HS-27A (cell line): ENCODE measurements around the gene CYB5R3.
"Not testable (repeated sequence)": the region's sequence is repeated elsewhere in the genome, so short reads cannot be mapped to it uniquely, and the experiment has no call there.

Experiments
- DNase-seq: peaks from one replicate; pipeline ENCODE4 v3.0.0-alpha.2; 2012; ENCODE audit warnings: low read depth, missing footprints

The CYB5R3 gene

DNA sequence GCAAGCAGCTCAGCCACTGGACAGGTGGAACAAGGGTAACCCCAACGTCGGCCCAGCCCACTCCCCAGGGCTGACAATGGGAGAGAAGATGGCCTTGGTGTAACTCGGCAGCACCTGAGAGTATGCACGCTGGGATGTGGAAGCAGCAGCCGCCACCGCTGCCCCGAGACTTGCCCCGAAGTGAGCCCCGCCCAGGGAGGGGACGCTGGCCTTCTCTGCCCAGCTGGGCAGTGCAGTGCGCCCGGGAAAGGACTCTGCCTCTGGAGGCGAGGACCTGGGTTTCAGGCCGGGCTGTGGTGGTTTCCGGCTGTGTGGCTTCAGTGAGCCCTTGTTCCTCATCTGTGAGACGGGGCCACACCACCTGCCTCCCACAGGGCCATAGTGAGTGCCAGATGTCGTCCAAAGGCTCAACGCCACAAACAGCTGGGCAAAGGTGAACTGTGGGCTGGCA lies 25.9 kb downstream of the CYB5R3 start:
- no peak for DNase-seq

DNA sequence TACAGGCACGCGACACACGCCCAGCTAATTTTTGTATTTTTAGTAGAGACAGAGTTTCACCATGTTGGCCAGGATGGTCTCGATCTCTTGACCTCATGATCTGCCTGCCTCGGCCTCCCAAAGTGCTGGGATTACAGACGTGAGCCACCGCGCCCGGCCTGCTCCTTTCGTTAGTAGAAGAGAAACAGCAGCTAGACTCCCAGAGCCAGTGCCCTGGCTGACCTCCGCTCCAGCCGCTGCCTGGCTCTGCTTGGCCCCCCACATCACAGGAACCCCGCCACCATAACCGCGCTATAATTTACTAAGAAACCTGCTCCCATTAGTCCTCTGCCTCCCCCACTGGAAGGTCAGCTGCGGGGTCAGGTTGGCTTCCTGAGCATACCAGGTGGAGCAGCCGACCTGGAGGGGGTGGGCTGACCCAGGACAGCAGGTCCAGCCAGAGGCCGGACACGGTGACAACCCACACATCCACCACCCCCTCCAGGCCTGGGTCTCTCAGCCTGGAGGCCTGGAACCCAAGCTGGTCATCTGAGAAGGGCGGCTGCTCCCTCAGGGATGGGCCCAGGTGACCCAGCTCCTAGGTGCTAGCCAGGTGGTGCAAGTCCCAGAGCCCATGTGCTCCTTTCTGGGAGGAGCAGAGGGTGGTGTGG lies 27.0 kb downstream of the CYB5R3 start:
- DNase-seq = no peak

DNA sequence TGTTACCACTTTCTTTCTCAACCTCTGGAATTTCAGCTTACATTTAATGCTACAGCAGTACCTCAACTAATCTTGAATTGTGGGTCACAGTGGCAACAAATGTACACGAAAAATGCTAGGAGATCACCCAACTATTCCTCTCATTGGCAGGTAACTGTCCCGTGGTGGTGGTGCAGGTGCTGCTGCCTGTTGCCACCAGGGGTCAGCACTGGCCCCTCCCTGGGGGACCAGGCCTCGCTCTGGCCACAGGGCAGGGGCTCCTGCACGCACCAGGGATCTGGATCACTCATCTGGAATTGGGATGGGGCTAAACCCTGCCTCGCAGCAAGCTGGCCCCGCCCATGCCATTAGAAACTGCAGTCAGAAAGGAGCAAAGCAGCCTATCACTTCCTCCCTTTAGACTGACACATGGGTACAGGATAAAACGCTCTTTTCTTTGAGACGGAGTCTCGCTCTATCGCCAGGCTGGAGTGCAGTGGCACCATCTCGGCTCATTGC lies 27.6 kb downstream of the CYB5R3 start:
- DNase-seq = peak; percentile 26

DNA sequence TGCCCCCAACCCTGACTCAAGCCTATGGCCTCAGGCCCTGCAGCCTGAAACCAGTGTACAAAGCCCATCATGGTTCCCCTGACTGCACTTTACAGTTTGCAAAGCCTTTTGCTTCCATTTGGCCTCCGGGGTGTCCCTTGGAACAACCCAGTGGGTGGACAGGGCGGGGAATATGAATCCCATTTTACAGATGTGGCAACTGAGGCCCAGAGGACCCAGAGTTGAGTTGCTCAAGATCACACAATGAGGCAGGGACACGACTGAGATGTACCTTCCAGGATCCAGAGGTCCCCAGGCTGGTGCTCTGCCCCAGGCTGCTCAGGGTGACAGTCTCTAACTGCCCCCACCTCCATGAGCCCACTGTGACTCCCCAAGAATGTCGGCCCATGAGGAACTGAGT lies 29.1 kb downstream of the CYB5R3 start:
- no peak for DNase-seq

DNA sequence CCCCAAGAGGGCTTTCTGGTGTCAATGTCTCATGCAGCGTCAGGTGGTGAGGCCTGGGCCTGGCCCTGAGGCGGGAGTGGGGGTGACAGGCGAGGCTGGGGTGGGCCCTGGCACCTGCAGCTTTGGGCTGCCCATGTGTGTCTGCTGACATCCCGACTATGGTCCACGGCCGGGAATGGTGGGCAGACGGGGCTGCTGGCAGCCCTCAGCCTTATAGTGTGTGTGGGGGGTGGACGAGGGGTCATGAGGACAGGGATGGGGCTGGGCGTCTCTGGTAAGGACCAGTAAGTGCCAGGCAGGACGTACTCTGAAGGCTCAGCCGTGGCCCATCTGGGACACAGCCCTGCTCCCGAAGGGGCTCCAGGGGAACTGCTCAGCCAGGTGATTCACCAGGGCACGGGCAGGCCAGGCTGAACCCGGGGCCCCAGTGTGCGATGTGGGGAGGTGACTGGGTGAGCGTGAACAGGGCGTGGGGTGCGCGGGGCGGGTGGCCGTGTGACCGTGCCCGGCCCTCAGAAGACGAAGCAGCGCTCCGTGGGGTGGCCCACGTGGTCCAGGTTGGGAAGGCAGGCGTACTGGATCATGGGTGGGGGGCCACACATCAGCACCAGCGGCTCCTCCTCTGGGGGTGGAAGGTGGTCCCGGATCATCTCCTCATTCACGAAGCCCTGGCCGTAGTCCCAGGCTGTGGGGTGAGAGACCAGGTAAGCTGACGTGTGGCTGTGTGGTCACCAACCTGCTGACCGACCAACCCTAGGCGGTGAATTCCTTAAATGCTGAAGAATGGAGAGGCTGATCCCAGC lies 29.7 kb downstream of the CYB5R3 start:
- DNase-seq = no peak

DNA sequence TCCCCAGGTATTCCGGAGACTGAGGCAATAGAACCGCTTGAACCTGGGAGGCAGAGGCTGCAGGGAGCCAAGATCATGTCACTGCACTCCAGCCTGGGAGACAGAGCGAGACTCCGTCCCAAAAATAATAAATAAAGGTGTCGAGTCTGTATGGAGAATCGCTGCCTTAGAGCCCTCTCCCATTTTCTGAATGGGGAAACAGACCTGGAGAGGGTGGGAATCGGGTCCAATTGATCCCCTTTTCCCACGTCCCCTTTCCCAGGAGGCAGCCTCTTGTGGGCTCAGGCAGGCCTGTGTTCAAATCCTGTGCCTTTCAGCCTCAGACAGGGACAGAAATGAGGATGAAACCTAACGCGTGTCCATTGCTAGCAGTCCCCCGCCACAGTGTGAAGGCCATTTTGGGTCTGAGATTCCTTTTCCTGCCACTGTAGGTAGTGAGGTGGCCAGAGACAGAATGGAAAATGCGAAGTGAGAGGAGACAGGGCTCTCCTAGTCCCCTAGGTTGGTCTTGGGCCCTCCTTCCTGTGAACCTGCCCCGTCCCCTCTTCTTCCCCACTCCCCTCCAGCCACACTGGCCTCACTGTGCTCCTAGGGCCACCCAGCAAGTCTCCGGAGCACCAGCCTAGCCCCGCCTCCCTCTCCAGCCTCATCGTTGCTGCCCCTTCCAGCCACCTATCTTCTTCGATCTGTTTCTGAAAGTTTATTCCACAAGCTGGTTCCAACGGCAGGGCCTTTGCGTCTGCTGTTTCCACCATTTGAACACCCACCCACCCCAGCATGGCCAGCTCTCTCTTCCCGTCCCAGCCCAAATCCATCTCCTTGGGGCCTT lies 31.8 kb downstream of the CYB5R3 start:
- DNase-seq = no peak

DNA sequence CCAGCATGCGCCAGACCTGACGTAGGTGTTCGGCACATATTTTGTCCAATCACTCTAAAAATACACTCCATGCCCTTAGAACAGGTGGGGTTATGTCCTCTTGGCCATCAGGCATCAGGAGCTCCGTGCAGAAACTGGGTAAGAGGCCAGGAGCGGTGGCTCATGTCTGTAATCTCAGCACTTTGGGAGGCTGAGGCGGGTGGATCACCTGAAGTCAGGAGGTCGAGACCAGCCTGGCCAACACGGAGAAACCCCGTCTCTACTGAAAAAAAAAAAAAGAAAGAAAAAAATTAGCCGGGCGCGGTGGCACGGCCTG lies 33.4 kb downstream of the CYB5R3 start:
- not testable (repeated sequence) for DNase-seq

DNA sequence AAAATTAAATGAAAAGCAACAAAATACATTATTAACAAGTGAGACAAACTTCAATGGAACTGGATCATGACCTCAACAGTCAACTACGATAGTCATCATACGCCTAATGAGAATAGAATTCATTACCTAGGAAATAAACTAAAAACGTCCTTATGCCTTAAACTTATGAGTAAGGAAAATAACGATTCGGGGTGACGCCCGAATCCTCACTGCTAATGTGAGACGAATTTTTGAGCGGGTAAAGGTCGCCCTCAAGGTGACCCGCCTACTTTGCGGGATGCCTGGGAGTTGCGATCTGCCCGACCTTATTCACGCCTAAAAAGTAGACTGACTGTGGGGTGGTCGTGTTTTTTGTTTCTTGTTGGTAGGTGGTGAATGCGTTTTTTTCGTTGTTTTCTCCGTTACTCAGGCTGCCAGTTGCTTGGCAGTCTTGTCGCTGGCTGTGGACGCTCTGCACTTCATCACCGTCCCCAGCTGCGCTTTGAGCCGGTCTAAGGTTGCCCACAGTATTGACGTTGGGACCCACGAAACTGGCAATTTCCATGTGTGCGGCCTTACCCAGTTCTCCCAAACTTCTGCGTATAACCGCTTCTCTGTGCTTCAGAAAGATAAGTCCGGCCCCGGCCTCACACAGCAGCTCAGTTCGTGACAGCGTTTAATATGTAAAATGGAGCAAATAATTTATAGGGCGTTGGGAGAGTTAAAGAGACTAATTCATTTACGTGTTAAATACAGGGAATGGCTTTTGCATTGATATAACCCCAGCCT lies 33.9 kb downstream of the CYB5R3 start:
- peak; percentile 91 for DNase-seq

DNA sequence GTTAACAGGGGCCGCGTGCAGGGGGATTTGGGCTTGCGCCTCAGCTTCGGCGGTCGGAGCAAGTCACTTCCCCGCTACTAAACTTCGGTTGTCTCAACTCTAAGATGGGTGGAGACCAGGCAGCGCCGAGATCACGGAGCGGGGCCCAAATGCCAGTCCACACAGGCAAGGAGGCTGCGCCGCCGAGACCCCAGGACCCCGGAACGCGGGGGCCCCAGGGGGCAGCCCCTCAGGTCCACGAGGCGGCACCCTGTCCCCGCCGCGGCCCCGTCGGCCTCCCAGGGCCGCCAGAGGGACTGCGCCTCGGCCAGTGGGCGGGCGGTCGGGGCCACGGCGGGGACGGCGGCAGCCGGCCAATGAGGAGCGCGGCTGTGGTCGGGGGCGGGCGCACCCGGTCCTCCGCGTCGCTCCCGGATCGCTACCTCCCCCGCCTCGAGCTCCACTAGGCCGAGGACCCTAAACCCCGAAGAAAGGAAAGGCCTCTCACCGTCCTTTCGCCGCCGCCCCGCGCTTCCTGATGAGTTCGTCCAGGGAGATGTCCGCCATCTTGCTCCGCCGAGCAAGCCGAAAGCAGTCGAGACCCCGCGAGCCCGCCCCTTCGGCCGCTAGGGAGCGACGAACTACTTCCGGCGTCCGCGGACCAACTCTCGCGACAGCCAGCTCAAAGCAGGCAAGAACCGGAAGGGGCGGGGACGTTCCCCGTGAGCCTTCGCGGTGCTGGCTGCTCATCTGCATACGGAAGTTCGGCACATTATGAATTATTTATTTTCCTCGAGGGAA lies 34.7 kb downstream of the CYB5R3 start, which contains the start of gene POLDIP3:
Gene POLDIP3, minus strand, starts transcription at position 572 of the 780 bp plus-strand sequence. Its CDS starts 26 bp downstream, at position 546.
- DNase-seq = peak; percentile 92

DNA sequence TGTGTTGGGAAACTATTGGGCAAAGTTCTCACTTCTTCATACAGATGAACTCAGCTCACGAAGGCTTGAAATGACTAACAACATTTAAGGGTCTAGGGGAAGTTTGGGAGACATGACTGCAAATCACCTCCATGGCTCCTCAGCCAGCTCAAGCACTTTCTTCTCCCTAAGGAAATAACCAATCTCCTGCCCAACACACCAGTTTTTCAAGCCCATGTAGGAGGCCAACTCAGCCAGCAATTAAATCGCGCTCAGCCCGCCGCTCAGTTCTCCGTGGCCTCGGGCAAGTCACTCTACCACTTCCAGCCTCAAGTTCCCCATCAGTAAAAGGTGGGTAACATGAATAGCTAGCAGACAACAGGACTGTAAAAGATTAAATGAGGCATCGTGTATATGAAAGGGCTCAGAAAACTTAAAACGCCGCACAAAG lies 35.3 kb downstream of the CYB5R3 start:
- no peak for DNase-seq

DNA sequence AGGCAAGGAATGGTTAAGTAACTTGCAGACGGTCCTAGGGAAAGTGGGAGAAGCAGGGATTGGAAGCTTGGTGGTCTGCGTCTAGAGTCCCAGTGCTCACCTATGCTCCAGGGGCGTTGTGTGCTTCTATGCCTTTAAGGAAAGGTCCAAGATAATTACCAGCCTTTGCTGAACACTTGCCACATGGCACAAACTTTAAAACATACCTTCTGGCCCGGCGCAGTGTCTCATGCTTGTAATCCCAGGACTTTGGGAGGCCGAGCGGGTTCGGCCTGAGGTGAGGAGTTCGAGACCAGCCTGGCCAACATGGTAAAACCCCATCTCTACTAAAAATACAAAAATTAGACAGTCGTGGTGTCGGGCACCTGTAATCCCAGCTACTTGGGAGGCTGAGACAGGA lies 36.9 kb downstream of the CYB5R3 start:
- no peak for DNase-seq

DNA sequence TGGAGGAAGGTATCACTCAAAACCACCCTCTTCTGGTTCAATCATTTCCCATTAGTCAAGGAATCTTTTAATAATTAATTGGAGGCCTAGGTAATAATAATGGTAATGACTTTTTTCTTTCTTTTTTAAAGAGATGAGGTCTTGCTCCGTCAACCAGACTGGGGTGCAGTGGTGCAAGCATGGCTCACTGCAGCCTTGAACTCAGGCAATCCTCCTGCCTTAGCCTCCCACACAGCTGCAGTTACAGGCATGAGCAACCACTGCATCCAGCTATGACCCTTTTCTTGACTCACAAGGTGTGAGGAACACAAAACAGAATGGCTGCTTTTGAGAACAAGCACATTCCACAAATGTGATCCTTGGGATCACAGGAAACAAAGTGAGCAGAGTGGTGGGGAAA lies 38.1 kb downstream of the CYB5R3 start:
- no peak for DNase-seq

DNA sequence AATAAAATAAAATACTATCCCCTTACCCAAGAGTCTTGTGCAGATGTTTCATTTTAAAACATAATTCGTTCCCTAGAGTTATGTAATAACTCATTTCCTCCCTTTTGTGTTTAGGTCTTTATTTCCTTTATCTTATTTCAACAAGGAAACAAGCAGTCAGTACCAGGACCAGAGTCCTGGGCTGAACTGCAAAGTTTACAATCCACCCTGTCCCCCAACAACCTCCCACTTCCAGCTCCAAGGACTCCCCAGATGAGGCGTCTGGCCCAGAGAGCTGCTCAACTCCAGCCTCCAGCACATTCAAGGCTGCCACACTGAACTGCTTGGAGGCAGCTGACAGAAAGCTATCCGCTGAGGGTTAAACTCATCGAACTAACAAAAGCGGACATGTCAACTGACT lies 39.0 kb downstream of the CYB5R3 start:
- no peak for DNase-seq

DNA sequence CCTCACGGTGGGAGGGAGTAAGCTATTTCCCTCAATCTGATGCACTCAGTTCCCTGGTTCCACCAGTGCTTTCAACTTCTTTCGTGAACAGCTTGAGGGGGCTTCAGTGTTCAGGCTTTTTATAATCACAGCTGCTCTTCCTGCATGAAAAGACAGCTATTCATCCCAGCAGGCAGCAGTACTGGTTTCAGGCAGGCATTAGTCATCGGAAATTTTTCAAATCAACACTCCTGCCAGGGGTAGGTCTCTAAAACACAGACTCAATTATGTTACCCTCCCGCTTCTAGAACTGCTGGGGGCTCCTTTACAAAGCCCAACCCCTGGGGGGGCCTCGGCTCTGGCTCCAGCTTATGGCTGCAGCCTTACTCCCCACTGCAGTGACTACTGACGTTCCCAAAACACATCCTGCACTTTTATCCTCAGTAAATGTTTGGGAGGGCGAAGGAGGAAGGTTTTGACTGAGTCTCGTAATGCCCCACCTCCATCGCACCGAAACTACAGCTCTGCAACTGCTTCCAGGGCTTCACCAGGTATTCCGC lies 40.3 kb downstream of the CYB5R3 start:
- no peak for DNase-seq

DNA sequence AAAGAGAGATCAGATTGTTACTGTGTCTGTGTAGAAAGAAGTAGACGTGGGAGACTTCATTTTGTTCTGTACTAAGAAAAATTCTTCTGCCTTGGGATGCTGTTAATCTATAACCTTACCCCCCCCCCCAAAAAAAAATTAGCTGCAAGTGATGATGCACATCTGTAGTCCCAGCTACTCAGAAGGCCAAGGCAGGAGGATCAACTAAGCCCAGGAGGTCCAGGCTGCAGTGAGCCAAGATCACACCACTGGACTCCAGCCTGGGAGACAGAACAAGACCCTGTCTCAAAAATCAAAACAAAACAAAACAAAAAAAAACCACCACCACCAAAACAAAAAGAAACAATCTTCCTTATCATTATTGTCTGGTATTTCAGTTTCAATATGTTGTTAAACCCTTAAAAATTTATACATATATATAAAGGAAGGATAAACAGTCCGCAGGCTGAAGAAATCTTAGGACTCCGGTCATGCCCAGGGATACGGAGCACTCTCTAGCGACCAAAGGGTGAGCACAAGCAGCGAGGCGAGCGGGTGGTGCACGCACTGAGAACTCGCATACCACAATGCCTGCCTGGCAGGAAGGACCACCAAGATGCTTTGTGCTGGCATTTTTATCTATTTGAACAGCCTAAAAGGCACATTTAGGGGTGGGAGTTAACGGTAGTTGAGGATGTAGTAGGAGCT lies 40.9 kb downstream of the CYB5R3 start:
- DNase-seq = no peak

DNA sequence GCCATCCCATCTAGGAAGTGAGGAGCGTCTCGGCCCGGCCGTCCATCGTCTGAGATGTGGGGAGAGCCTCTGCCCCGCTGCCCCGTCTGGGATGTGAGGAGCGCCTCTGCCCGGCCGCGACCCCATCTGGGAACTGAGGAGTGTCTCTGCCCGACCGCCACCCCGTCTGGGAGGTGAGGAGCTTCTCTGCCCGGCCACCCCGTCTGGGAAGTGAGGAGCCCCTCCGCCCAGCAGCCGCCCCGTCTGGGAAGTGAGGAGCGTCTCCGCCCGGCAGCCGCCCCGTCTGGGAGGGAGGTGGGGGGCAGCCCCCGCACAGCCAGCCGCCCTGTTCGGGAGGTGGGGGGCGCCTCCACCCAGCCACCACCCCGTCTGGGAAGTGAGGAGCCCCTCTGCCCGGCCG lies 41.6 kb downstream of the CYB5R3 start:
- DNase-seq = not testable (repeated sequence)

DNA sequence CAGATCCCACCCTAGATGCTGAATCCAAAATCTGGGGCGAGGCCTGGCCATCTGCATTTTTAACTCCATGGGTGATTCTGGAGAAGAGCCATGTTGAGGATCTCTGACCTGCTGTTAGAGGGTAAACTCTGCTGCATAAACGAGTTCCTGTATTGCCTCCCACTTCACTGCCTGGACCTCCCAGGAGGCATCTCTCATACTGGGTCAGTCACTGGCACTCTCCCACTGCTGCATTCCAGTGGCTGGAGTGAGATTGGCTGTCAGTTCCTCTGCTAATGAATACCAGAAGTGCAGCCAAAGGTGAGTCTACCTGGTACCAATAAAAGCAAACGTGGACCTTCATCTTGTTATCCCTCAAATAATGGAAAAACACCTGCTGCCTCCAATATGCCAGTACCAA lies 44.8 kb downstream of the CYB5R3 start:
- no peak for DNase-seq

DNA sequence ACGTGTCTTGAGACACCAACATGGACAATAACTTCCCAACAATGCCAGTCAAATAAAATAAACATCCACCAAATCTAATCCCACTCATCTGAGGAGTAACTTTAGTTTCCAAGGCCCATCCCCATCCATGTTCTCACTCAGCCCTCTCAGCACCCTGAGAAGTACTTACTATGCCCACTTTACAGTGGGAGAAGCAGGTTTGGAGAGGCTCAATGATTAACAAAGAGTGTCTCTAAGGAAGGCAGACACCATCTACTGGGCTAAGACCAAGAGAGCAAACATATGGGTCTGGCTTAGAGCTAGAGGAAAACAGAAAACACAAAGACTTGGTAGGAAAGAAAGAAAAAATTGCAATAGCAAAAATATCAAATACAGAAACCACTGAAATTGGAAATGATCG lies 45.8 kb downstream of the CYB5R3 start:
- DNase-seq = no peak

DNA sequence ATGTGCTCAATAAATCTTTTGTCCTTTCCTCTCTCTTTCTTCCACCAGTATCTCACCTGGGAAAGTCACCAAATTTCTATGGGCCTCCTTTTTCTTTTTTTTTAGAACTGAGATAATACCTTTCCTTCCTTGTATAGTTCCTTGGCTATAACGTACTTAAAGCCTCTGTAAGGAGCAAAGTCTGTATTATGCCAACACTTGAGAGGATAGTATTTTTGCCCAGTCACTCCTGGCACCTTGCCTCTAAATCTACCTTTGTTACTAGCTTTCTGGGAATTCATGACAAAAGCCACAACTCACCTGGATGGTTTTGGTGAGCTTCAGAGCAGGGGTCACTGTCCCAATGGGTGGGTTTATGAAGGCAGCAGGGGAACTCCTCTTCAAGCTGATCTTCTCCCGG lies 46.7 kb downstream of the CYB5R3 start:
- DNase-seq = no peak

DNA sequence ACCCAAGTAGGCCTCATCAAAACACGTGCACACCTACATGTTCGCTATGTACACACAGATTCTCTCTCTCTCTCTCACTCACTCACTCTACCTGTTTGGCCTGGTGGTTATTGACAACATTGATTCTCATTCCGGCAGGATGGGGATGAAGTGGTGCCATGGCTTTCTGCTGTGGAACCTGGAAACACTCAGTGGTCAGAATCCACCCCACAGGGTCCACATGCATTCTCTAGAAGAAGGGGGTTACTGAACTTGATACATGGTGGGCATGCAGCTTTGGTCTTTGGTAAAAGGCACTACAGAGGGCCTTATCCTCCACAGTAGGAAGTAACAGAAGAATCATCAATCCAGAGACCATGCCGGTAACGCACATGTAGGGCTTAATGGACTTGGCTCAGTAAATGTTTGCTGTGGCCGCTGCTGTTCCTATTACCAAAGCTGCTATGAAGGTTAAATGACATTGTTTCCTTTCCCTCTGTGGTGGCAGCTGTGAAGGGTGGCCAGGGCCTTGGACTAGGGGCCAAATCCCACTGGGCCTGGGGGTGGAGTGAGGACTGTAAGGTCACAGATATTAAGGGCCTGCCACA lies 47.2 kb downstream of the CYB5R3 start:
- no peak for DNase-seq
